ENCODE results near the gene MORC1.

Gene MORC1

DNA sequence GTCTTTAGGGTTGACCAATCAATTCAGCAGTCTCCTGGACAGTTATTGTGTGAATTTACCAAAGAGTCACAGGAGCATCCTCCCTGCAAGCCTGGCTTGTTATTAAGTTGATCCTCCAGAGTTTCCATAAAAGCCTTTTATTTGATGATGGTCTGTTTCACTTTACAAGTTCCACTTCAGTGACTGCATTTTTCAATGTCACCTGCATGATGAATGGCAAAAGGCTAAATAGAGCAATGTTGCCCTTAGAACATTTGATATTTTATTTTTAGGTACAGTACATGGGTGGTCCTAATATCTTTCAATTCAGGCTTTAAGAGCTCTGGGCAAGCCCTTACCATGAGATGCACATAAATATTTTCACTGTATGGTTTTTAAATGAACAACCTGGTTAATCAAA is 186.9 kb downstream of the MORC1 start:
- DNase-seq, result no peak

DNA sequence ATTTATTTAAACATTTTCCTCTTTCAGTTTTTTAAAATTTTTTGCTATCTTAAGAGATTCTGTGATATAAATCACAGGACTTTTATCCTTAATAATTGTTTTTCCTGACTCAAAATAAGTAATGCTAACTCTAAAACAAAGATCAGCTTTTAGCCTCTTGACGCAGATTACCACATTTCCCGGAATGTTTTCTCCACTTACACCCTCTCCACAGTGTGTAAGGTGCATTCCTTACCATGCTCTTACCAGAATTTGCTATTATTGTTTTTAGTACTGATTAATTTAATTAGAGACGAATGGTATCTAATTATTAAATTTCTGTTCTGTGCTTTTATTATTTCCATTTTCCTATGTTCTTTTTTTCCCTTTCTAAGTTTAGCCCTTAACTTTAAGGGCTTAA is 199.1 kb downstream of the MORC1 start:
- DNase-seq, result no peak

DNA sequence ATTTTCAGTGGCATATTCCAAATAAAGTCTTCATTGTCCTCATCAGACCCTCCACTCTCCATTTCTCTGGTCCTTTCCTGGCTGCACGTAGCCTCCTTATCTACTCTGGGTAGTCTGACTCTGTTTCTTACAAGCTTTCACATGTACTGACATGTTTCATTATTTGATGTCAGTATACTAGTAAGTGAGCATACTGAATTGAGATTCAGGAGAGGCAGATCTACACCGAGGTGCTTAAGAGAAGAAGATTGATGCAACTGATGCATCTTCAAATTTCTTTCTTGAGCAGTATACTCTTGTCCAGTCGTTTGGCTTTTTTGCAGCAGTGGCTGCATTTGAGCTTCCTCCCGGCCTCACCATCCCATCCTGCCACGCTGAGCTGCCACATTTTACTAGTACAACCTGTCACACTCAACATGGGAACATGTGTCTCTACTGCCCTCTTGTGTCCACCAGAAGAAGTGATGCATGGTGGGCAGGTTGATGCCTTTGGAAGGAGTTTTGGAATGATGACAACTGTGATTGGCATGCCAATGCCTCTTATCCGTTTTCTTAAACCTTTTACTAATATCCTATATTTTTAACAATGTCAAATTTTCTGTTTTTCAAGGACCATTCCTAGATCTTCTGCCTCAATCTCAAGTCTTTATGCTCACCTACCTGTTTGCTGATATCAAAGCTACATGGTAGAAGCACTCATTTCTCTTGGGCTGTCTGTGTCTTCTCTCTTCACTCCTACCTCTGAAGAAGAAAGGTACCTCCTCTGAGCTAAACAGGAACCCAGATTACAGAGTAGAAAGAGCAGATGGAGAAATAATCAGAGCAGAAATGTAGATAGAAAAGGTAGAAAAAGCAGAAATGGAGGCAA is 202.9 kb downstream of the MORC1 start:
- DNase-seq, result peak; percentile 9

- no peak for DNase-seq
Measured at GRCh38 chr3:108909799-108910198, 208.1 kb downstream of the MORC1 start.

All from NCI-H2227 treated with DMSO at 0.1 percent for 48 hours (cell line).